IMR-90 (cell line): ENCODE measurements around the gene IGSF3. TPM values are rescaled to one million over a fixed set of nuclear protein-coding genes. Genes with fewer than 3 reads are reported as not detected.

Experiments
- ATAC-seq: fragments of 200-7000 bp; cut with Tn5 transposase; 2 replicates; pipeline ENCODE4 v1.9.1; 2020; ENCODE audit warnings: low read depth, mild to moderate bottlenecking, moderate library complexity
- BruUV-seq: library from RNA; stranded (reverse); fragments of 400-500 nt; replicated peaks from 2 replicates; lab custom pipeline; 2021; lab: Mats Ljungman, UMichigan
- CTCF ChIA-PET: fragments of 300-600 bp; formaldehyde crosslinking; extraction: SDS; loops from one replicate; lab custom pipeline; 2021; ENCODE audit warnings: antibody characterized with exemption; lab: Yijun Ruan, JAX
- POLR2A ChIA-PET: fragments of 300-600 bp; sonication (Branson Sonifier 250); formaldehyde crosslinking; loops from one replicate; lab custom pipeline; 2022; ENCODE audit warnings: antibody characterized with exemption; ENCODE audit not compliant: unreplicated experiment; lab: Charles Lee
- DNase-seq: peaks from one replicate; pipeline ENCODE4 v3.0.0; 2013
- H2AFZ ChIP-seq: replicated peaks from 2 replicates; pipeline ENCODE3; 2013; ENCODE audit warnings: low read length, mild to moderate bottlenecking; ENCODE audit not compliant: poor library complexity
- H2AK5ac ChIP-seq: 2 replicates; pipeline ENCODE4 v1.6.1; 2013; ENCODE audit warnings: low read depth, low read length, inconsistent platforms
- H2AK9ac ChIP-seq: replicated peaks from 2 replicates; pipeline ENCODE3; 2013; ENCODE audit warnings: mild to moderate bottlenecking, low read depth, low read length, moderate library complexity; ENCODE audit not compliant: poor library complexity
- H2BK120ac ChIP-seq: 2 replicates; pipeline ENCODE4 v1.6.1; 2013; ENCODE audit warnings: low read depth, low read length, inconsistent platforms
- H2BK15ac ChIP-seq: 3 replicates; pipeline ENCODE4 v1.6.1; 2013; ENCODE audit warnings: low read depth, low read length, inconsistent platforms
- H2BK20ac ChIP-seq: 2 replicates; pipeline ENCODE4 v1.6.1; 2013; ENCODE audit warnings: low read depth, mild to moderate bottlenecking, inconsistent platforms, low read length, moderate library complexity
- H2BK5ac ChIP-seq: 2 replicates; pipeline ENCODE4 v1.6.1; 2013; ENCODE audit warnings: mild to moderate bottlenecking, low read depth, low read length, inconsistent platforms; ENCODE audit not compliant: poor library complexity, severe bottlenecking
- H3K14ac ChIP-seq: replicated peaks from 2 replicates; pipeline ENCODE4 v1.6.1; 2013; ENCODE audit warnings: low read depth, low read length, inconsistent platforms
- H3K18ac ChIP-seq: 2 replicates; pipeline ENCODE4 v1.6.1; 2013; ENCODE audit warnings: low read depth, low read length, control low read depth
- H3K23ac ChIP-seq: 2 replicates; pipeline ENCODE4 v1.6.1; 2013; ENCODE audit warnings: low read depth, low read length, inconsistent platforms
- H3K27ac ChIP-seq: 2 replicates; pipeline ENCODE4 v1.5.1; 2013; ENCODE audit warnings: mild to moderate bottlenecking, control low read depth, low read length; ENCODE audit not compliant: insufficient read depth
- H3K27me3 ChIP-seq: 2 replicates; pipeline ENCODE4 v1.6.1; 2013; ENCODE audit warnings: low read length; ENCODE audit not compliant: control insufficient read depth, insufficient read depth
- H3K36me3 ChIP-seq: 2 replicates; pipeline ENCODE4 v1.6.1; 2013; ENCODE audit warnings: low read length, mixed read lengths; ENCODE audit not compliant: control insufficient read depth, insufficient read depth
- H3K4ac ChIP-seq: 2 replicates; pipeline ENCODE4 v1.6.1; 2013; ENCODE audit warnings: low read depth, low read length, inconsistent platforms
- H3K4me1 ChIP-seq: 2 replicates; pipeline ENCODE4 v1.6.1; 2013; ENCODE audit warnings: low read length, mixed read lengths; ENCODE audit not compliant: control insufficient read depth, insufficient read depth
- H3K4me2 ChIP-seq: 2 replicates; pipeline ENCODE4 v1.6.1; 2013; ENCODE audit warnings: low read depth, mild to moderate bottlenecking, control low read depth, low read length, moderate library complexity
- H3K4me3 ChIP-seq: 2 replicates; pipeline ENCODE4 v1.5.1; 2013; ENCODE audit warnings: low read depth, mild to moderate bottlenecking, control low read depth, low read length, moderate library complexity; ENCODE audit not compliant: insufficient read depth
- H3K56ac ChIP-seq: 2 replicates; pipeline ENCODE4 v1.6.1; 2013; ENCODE audit warnings: low read length, inconsistent platforms; ENCODE audit not compliant: insufficient read depth; ENCODE audit errors: extremely low read depth
- H3K79me1 ChIP-seq, 2 experiments: 2 replicates each; pipeline ENCODE4 v1.6.1; 2013; ENCODE audit warnings: low read length in 2 of 2, inconsistent platforms in 1 of 2, low read depth in 1 of 2
- H3K9ac ChIP-seq: 2 replicates; pipeline ENCODE4 v1.6.1; 2013; ENCODE audit warnings: low read depth, low read length, control low read depth
- H3K9me1 ChIP-seq: 2 replicates; pipeline ENCODE4 v1.6.1; 2013; ENCODE audit warnings: low read length, inconsistent platforms; ENCODE audit not compliant: insufficient read depth
- H3K9me3 ChIP-seq: 2 replicates; pipeline ENCODE4 v1.6.1; 2013; ENCODE audit warnings: low read length; ENCODE audit not compliant: control insufficient read depth, insufficient read depth
- H4K20me1 ChIP-seq: 2 replicates; pipeline ENCODE4 v1.6.1; 2013; ENCODE audit warnings: low read length, inconsistent platforms; ENCODE audit not compliant: insufficient read depth
- H4K5ac ChIP-seq: 2 replicates; pipeline ENCODE4 v1.6.1; 2013; ENCODE audit warnings: mild to moderate bottlenecking, low read depth, low read length, control low read depth
- H4K8ac ChIP-seq, 2 experiments: 2 replicates each; pipeline ENCODE4 v1.6.1; 2013; ENCODE audit warnings: low read depth in 2 of 2, low read length in 2 of 2, control low read depth in 1 of 2, inconsistent platforms in 1 of 2
- H4K91ac ChIP-seq: 2 replicates; pipeline ENCODE4 v1.6.1; 2013; ENCODE audit warnings: low read depth, low read length, inconsistent platforms; ENCODE audit not compliant: insufficient read depth
- CHD1 ChIP-seq: IDR thresholded peaks from 2 replicates; pipeline ENCODE4 v1.6.1; 2012; ENCODE audit warnings: low read depth, low read length, improper control_type of control experiment
- CTCF ChIP-seq: conservative IDR thresholded peaks from 2 replicates; pipeline ENCODE4 v1.5.1; 2012; ENCODE audit warnings: mild to moderate bottlenecking, low read depth, low read length, improper control_type of control experiment
- MAFK ChIP-seq: IDR thresholded peaks from 2 replicates; pipeline ENCODE4 v1.6.1; 2012; ENCODE audit warnings: low read depth, low read length, improper control_type of control experiment
- MAZ ChIP-seq: IDR thresholded peaks from 2 replicates; pipeline ENCODE4 v1.6.1; 2012; ENCODE audit warnings: low read depth, mild to moderate bottlenecking, low read length, improper control_type of control experiment, moderate library complexity, borderline replicate concordance
- POLR2A ChIP-seq: IDR thresholded peaks from 2 replicates; pipeline ENCODE4 v1.6.1; 2012; ENCODE audit warnings: mild to moderate bottlenecking, low read depth, low read length
- RFX5 ChIP-seq: IDR thresholded peaks from 2 replicates; pipeline ENCODE4 v1.8.0; 2012; ENCODE audit warnings: low read depth, mild to moderate bottlenecking, low read length, moderate library complexity
- SMC3 ChIP-seq: fragments of 150-350 bp; IDR thresholded peaks from 2 replicates; pipeline ENCODE4 v1.6.1; 2016; ENCODE audit warnings: low read depth, mild to moderate bottlenecking, antibody characterized with exemption, low read length, moderate library complexity
- USF2 ChIP-seq: fragments of 150-350 bp; IDR thresholded peaks from 2 replicates; pipeline ENCODE4 v1.6.1; 2017; ENCODE audit warnings: mild to moderate bottlenecking, antibody characterized with exemption, low read length, low read depth
- WGBS, 2 experiments: methylation state at CpG; one replicate each; pipeline versions ENCODE4 v1.1.5 to v1.1.7; 2013; ENCODE audit warnings: missing lambda C conversion rate in 2 of 2; ENCODE audit not compliant: insufficient read length in 1 of 2; ENCODE audit errors: extremely low coverage in 2 of 2; 5-methylcytosine and 5-hydroxymethylcytosine counted together
- dilution Hi-C: fragments of 300-500 bp; cut with HindIII; formaldehyde crosslinking; loops from one replicate; pipeline ENCODE4 v1.14.3; 2018; ENCODE audit warnings: low sequenced_read_pairs; ENCODE audit not compliant: unreplicated experiment
- in situ Hi-C: fragments of 300-500 bp; cut with MboI; formaldehyde crosslinking; loops from 3 replicates; pipeline ENCODE4 v1.14.3; 2019; ENCODE audit warnings: low sequenced_read_pairs, inconsistent platforms, mixed read lengths
- intact Hi-C: fragments of 100-400 bp; cut with micrococcal nuclease; formaldehyde crosslinking; loops from 2 replicates; pipeline ENCODE4 v1.10.0; 2022
- polyA plus RNA-seq, 3 experiments: library from polyadenylated mRNA; depleted of rRNA; stranded (reverse); fragments of >200 nt; gene quantifications; 2 replicates each; pipeline ENCODE4 v1.2.3, GENCODE V29; 2012; ENCODE audit warnings: low replicate concordance in 1 of 3
- total RNA-seq: library from RNA; depleted of rRNA; stranded (reverse); fragments of >200 nt; gene quantifications from 2 replicates; pipeline ENCODE4 v1.2.3, GENCODE V29; 2012

The IGSF3 gene
- total and polyA plus RNA-seq, 2 of the 4 experiments (the other 2 are of a cell fraction), result under 0.01 to 0.02 TPM

GRCh38 chr1:116667078-116667574 is 407 bp downstream of the IGSF3 start:
- Histone ChIP-seq H3K4me3 (peak overlapping the region; percentile 17; the same call in 1 of the 2 replicates), H3K14ac (no peak overlapping the region), H3K36me3 (no peaks in the 10 kb centered on the region), H3K4me2 (peak overlapping the region; percentile 46), H4K91ac (no peak overlapping the region), H3K4ac (no peak overlapping the region), H3K18ac (no peak overlapping the region), H2AFZ (peak overlapping the region; percentile 28), H3K27ac (no peak overlapping the region), H3K4me1 (no peaks in the 10 kb centered on the region), H2AK9ac (no peak overlapping the region), H4K5ac (no peak overlapping the region), H2BK120ac (no peak overlapping the region), H4K20me1 (no peaks in the 10 kb centered on the region), H3K9me3 (no peaks in the 10 kb centered on the region), H2BK20ac (no peak overlapping the region), H3K23ac (no peak overlapping the region), H2BK15ac (no peak overlapping the region), H3K27me3 (peaks cover 30% of the 10 kb centered on the region), H3K56ac (no peak overlapping the region), H2AK5ac (no peak overlapping the region), H4K8ac (no peak overlapping the region), H3K9ac (no peak overlapping the region), H3K79me1 (no peaks in the 10 kb centered on the region), H2BK5ac (no peak overlapping the region), H3K9me1 (no peaks in the 10 kb centered on the region)
- WGBS, 2 experiments, result no CpG with 5 or more reads among the region's 45 CpGs
- ATAC-seq (peak; percentile 35; the same call in 1 of the 2 replicates), DNase-seq (no peak)
- dilution Hi-C loops, result no loop called here
- CTCF ChIA-PET, result no interaction called here
- intact Hi-C loops, result no loop called here
- BruUV-seq, result no TSS peak
- TF ChIP-seq CHD1 (no peak), SMC3 (no peak), CTCF (no peak), RFX5 (no peak), POLR2A (no peak), MAFK (no peak), USF2 (no peak), MAZ (no peak)
- POLR2A ChIA-PET, result no interaction called here
- in situ Hi-C loops, result no loop called here
